HG02938 (cell line): ENCODE measurements around the gene HOXB2.

ENCODE experiments used
- ATAC-seq: cut with Tn5 transposase; IDR thresholded peaks from one replicate; pipeline ENCODE4 v1.9.1; 2021; ENCODE audit warnings: mild to moderate bottlenecking, moderate library complexity; ENCODE audit not compliant: unreplicated experiment

HOXB2 gene

DNA sequence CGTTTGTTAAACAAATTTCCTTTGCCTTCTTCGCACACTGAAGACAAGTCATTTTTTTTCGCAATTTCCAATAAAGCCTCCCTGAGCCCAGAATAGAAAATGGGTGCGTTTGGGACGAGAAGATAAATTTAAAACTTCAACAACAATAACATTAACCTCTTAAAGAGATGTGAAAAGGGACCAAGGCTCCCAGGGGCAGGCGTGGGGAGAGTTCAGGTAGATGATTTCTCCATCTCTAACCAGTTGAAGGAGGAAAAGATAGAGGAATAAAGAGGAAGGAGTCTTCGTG lies 34.5 kb upstream of the HOXB2 start:
- no peak for ATAC-seq

DNA sequence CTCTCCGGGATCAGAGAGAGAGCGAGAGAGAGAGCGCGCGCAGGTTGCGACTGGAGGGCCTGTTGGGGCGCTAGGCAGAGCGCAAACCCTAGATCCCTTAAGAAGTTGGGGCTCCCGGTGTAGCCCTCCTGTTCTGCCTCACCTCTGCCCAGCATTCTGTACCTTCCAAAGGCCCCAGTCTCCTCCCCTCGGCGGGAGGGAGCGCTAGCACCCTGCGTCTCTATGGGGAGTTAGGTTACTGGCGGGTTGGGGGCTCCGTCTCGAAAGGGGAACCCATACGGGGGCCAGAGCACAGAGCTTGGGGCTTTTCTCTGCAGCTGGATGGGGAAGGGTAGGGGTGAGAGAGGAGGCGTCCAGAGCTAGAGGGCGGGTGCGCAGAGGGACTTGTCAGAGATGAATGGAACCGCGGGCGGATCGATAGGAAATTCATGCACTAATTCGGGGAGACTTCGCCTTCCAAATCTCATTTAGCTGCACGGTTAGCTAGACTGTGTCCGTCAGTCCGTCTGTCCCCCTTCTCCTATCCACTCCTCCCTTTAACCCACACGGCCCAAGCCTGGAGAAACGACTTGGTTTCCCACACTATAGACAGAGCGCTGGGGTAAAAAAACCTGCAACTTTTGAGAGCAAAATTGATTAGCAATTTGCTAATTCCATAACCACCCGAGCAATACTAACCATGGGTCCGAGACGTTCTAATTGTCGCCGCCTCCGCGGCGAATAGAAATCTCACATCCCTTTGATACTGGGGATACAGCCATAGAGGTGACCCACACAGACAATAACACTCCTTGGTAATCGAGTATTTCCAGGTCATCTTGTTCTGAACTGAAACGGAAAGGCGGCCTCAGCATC lies 33.9 kb upstream of the HOXB2 start:
- ATAC-seq: peak; percentile 13

DNA sequence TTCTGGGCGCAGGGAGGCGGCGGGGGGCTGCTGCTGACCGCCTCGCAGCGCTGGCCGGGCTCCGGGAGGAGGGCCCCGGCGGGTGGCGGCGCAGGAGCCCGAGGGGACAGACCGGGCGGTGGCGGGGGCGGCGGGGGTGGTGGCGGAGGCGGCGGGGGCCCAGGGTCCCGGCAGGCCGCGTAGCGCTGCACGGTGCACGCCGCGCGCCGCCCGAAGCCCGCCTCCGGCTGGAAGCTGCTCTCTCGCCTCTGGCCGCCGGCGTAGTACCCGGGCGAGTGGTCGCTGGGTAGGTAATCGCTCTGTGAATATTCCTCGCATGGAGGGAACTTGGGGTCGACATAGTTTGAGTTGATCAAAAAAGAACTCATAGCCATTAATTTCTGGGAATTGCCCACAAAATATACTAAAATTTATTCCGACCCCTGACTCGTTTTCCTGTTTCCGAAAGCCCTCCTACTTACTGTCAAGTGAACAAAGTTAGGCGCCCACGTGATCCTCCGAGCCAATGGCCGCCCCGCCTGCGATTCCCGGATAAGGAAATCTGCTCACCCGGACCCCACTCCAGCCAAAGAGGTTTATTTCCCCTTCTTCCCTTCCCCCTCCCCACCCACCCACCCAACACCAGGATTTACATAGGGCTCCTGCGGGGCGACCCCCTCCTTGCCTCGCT lies 33.2 kb upstream of the HOXB2 start, which contains the start of gene HOXB4:
HOXB4 (minus strand) TSS at position 405 of the 670 bp plus-strand sequence; CDS start at position 374, 31 bp downstream.
- peak; percentile 53 for ATAC-seq

DNA sequence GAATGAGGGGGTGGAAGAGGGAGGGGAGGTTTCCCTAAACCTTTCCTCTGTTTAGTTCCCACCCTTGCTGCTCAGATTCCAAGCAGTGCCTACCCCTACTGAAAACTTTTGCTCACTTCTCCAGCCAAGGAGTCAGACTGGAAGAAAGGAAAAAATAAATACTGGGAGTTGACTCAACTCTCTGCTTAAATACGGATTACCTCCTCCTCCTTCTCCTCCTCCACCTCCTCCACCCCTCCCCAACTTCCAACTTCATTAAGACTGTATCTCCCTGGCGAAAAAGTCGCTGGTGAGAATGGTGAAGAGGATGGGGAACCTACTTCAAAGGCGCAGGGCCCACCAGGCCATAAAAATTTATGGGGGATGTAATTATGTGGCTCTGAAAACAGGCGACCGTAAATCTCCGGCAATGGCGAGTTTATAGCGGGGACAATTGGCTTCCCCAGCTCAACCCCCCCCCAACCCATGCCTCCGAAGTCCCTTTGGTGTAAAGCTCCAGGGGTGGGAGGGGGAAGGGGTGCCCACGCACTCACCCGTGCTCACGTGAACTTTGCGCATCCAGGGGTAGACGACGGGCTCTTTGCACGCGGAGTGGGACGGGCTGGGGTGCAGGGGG lies 32.5 kb upstream of the HOXB2 start:
- ATAC-seq: no peak

DNA sequence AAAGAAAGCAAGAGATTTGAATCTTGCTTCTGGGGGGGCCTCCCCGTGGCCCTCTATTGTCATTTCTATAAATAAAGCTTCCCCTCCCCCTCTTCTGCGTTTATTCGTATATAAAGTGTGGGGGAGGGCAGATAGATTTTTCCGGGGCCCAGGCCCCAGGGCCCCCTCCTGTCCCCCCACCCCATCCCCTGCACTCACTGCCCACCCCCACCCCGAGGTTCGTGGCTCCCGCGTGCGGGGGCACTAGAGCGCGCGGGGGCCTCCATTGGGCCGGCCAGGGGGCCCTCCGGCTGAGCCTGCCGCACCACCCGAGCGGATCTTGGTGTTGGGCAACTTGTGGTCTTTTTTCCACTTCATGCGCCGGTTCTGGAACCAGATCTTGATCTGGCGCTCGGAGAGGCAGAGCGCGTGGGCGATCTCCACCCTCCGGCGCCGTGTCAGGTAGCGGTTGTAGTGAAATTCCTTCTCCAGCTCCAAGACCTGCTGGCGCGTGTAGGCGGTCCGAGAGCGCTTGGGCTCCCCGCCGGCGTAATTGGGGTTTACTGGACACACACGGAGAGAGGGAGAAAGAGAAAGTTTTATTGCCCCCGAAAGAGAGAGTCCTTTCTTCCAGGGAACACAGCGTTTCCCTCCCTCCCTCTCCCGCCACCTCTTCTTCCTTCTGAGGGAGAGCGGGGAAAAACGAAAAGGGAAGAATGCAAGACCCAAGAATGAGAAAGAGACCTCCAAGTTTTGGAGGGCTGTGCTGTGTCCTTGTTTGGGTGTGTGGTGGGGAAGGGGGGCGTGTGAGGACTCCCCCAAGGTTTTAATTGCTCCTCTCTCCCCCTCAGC lies 31.8 kb upstream of the HOXB2 start:
- no peak for ATAC-seq

DNA sequence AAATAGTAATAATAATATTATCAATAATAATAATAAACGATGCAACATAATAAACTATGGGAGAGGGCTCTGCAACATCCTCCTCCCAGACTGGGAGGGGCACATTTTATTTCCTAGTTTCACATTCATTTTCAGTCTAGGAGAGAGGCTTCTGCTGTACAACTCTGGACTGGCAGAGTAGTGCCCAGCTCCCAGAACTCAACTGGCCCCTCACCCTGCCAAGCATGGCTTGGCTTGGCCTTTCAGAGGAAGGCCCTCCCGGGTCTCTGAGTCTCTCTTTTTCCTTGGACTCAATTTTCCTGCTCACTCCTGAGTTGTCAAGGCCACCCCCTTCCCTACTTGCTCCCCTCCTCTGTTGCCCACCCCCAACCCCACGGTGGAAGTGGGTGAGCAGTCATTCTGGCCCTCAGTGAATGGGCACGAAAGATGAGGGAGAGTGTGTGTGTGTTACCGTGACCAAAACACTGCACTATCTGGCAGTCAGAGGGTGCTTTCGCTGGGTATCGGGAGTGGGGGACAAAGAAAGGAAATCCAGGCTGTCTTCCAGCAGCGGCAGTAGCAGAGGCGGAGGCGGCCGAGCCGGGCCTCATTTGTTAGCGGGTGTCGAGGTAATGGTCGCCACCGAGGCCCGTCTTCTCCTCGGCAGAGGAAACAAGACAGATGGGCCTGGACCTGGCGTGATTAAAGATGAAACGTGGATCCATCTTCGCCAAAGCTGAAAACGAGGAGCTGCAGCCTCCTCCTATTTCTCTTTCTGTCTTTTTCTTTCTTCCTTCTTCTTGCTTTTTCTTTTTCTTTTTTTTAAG lies 31.0 kb upstream of the HOXB2 start:
- ATAC-seq: no peak

DNA sequence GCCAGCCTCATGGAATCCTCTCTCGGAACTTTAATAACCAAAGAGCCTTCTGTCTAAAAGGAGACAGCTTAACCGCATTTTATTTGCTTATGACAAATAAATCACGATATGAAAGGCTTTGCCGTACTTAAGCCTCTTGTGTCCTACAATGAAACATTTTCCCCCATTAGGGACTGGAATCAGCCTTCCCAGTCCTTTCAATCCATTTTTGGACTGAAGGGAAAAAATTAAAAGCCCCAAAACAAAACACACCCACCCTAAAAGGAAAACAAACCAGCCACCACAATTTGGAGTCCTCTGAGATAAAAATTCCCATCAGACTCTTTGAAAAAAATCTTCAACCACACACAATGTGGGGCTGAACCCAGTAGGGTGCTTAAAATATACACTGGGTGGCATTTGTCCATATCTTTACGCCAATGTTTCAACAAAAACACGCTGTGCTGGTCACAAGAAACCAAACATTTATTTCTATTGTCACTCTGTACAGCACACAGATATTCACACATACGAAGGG lies 30.2 kb upstream of the HOXB2 start:
- ATAC-seq: no peak

GRCh38 chr17:48574505-48575065 lies 29.7 kb upstream of the HOXB2 start:
- ATAC-seq: no peak

- ATAC-seq: no peak
Observed at GRCh38 chr17:48571826-48572417, 27.0 kb upstream of the HOXB2 start.

DNA sequence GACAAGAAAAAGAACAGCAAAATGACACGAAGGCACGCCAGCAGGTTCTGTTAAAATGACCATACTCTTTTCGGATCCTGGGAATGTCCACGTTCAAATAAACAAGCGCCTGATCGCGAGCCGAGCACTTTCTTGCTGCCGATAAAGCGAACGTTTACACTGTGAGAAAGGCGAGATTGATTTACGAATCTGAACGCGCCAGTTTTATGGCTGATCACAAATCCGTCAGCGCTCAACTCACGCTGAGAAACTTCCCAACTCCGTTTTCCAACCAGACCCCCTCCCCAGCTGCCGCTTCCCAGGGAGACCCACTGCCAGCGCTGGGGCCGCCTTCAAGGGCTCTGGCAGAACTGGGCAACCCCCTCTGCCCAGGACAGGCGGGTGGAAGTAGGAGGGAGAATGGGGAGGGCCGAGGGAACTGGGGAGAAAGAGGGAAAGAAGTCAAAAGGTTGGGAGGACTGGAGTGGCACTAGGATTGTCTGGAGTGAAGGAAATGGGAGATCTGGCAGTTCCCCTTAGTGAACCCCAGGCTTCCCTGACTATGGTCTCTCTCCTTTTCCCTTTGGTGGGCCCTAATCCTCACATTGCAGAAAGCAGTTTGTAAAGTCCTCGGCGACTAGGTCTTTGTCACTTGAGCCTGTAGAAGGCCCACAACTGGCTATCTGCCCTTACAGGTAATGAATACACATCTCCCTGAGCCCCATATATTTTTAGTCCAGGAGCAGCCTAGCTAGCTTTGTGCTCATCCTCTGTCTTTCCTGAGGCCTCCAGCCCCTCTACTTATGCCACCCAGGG lies 26.3 kb upstream of the HOXB2 start:
- ATAC-seq: no peak

DNA sequence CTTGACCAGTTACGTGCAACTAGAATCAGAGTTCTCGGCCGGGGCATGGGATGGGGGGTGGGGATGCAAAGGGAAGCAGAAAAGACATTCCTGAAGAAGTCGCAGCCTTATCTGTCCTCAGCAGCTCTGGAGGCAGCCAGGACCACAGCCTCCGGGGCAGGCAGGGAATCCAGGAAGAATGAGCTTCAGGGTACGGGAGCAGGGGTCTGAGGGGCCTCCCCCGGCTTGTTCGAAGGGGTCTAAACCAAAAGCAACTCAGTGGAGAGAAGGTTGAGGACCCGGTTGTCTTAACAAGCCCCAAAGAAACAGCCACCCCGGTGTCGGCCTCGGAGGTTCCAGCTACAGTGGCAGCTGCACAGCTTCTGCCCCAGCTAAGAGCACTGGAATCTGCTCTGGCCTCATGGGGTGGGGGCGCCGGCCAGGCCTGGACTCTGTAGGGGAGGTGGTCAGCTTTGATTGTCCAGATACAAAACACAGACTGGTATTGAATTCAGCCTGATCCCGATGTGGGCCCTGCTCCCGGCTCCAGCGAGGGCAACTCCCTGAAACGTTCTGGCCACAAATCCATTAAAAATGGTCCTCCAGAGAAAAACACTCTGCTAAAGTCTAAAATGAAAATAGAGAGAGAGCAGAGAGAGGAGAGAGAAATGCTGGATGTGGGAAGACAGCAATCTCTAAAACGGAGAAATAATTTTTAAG lies 25.6 kb upstream of the HOXB2 start:
- ATAC-seq: no peak

- ATAC-seq: no peak
Observed at GRCh38 chr17:48569674-48570324, 24.9 kb upstream of the HOXB2 start.

DNA sequence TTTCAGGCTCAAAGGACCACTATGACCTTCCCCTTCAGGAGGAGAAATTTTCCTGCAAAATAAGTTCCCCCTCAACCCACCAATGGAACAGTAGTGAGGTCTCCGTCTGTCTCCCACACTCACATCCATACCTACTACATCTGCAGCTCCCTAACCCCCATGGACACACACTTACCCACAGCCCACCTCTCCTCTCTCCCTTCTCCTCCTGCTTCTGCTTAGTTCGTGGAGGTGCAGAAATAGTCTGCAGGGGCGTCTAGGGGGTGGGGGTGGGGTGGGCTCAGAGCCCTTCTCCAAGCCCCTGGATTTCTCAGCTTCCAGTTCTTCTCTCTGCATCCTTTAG lies 24.3 kb upstream of the HOXB2 start:
- no peak for ATAC-seq

DNA sequence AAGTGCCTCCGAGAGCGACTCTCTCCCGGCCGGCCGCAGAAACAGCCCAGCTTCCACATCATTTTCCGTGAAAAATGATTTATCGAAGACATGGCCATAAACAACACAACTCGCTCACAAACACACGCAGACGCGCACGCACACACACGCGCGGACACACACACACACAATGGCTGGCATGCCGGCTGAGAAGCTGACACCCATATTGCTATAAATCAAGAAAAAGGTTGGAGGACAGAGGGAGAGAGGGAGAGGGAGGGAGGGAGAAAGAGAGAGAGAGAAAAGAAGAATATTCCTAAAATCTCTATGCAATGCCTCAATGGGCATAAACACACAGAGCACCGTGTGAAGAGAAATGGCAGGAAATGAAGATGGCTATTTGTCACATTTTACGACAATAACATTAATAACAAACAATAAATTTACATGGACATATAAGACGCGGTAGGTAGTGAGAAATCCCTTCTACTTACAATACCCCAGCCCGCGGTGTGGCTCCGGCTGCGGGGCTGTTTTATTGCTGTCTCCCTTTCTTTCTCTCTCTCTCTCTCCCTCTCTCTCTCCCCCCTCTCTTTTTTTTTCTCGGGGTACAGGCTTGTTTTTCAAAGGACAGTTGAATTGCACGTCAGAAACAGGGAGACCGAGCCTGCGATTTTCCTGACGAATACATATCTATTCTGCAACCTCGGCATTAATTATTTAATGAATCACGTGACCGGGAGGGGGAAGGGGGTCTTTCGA lies 23.8 kb upstream of the HOXB2 start:
- no peak for ATAC-seq

DNA sequence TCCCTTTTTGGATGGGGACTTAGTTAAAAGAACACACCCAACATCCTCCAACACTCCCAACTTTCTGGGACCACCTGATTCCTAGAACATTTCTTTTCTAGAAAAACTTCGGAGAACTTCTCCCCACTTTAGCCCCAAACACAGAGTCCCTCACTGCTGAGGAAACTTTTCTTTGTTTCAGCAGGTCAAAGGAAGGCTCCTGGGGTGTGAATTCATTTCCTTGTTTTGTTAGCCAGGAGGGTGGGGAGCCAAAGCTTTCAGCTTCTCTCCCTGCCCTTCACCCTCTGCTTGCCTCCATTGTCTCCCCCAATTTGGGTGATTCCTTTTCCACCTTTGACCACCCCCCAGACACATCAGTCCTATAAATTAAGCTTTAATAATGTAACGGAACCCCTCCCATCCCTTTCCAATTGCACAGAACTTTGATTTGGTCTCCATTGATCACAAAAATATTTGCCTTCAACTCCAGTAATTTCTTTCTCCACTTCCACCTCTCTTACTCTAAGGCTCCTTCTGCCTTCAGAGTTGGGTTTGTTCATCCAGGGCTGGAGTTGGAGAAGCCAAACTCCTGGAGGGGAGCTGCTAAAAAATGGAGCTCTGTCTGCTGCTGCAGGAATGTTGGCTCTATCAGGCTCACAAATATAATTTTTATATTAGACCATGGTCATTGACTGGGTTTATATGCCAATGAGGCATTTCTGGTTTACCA lies 22.9 kb upstream of the HOXB2 start:
- ATAC-seq: no peak

DNA sequence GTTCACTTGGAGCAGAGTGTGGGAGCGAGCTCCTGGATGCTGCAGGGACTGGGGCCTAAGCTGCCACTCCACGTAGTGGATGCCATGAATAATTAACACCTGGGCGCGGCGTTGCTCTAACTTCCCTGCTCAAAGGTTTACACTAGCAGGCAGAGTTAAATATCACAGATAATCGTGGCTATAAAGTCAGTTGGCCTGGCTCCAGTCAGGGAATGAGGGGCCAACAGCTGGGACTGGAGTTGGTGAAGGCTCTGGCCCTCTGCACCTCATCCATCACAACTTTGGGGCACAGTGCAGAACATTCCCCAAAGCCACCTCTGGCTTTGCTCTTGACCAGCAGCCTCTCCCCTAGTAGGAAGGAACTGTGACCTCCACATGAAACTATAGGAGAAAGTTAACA lies 22.3 kb upstream of the HOXB2 start:
- no peak for ATAC-seq
